GM12872 (cell line): ENCODE results near the gene APRT.

Source experiments
- TF ChIP-seq, protein P1 (sequence below): IDR thresholded peaks from 3 replicates; pipeline ENCODE4 v1.5.1; 2011; ENCODE audit warnings: low read depth, mild to moderate bottlenecking, low read length, moderate library complexity; ENCODE audit not compliant: insufficient read depth

The APRT gene

GRCh38 chr16:88813269-88814143, 1.8 kb upstream of the APRT start:
- TF ChIP-seq, protein P1, sequence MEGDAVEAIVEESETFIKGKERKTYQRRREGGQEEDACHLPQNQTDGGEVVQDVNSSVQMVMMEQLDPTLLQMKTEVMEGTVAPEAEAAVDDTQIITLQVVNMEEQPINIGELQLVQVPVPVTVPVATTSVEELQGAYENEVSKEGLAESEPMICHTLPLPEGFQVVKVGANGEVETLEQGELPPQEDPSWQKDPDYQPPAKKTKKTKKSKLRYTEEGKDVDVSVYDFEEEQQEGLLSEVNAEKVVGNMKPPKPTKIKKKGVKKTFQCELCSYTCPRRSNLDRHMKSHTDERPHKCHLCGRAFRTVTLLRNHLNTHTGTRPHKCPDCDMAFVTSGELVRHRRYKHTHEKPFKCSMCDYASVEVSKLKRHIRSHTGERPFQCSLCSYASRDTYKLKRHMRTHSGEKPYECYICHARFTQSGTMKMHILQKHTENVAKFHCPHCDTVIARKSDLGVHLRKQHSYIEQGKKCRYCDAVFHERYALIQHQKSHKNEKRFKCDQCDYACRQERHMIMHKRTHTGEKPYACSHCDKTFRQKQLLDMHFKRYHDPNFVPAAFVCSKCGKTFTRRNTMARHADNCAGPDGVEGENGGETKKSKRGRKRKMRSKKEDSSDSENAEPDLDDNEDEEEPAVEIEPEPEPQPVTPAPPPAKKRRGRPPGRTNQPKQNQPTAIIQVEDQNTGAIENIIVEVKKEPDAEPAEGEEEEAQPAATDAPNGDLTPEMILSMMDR = no peak

DNA sequence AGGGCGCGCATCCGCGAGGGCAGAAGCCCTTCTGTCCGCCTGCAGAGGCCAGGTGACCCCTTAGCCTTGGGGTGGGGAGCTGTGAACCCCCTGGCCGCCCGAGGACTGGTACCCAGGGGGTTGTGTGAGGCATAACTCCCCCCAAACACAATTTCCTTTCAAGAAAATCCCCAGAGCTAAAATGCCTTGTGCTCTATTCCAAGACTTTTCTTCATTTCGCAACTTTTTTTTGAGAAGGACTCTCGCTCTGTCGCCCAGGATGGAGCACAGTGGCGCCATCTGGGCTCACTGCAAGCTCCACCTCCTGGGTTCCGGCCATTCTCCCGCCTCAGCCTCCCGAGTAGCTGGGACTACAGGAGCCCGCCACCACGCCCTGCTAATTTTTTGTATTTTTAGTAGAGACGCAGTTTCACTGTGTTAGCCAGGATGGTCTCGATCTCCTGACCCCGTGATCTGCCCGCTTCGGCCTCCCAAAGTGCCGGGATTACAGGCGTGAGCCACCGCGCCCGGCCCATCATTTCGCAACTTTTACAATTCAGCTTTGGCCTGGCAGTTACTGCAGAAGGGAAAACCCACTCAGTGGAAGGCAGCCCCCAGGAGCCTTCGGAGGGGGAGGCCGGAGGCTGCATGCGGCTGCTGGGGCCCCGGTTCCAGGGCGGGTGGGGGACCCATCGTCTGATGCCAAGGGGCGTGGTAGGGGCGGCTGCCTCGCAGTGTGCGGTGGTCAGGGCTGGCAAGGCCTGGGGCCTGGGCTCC, 963 bp upstream of the APRT start:
- TF ChIP-seq, protein P1 = no peak

DNA sequence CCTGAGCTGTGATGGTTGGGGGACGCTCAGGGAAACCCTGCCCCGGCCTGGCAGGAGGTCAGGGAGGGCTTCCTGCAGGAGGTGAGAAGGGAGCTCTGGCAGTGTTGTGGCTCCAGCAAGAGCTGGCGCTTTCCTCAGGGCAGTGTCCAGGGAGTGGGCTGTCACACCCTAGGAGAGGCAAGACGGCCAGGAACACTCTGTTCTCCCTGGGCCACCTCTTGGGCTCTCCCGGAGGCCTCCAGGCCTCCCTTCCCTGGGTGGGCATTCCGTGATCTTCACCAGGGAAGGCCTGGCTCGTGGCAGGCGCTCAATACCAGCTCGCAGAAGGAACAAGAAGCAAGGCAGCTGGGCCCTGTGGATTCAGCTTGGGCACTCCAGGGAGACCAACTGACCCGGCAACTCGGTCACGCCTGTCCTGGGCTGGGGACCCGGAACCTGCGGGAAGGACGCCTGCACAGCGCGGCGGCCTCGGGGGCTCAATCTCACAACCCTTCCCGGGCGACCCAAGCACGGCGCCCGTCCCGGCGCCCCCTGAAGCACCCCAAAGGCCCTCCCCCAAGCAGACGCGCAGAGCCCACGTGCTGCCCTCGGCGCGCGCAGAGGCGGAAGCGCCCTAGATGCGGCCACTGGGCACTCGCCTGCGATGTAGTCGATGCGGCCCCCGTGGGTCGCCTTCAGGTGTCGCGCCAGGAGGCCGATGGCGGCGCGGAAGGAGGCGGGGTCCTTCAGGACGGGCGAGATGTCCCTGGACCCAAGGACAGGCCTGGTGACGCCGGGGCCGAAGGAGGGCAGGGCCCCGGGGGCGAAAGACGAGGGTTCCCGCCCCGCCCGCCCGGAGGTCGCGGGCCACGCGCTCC, 588 bp downstream of the APRT start:
- TF ChIP-seq, protein P1 = no peak

DNA sequence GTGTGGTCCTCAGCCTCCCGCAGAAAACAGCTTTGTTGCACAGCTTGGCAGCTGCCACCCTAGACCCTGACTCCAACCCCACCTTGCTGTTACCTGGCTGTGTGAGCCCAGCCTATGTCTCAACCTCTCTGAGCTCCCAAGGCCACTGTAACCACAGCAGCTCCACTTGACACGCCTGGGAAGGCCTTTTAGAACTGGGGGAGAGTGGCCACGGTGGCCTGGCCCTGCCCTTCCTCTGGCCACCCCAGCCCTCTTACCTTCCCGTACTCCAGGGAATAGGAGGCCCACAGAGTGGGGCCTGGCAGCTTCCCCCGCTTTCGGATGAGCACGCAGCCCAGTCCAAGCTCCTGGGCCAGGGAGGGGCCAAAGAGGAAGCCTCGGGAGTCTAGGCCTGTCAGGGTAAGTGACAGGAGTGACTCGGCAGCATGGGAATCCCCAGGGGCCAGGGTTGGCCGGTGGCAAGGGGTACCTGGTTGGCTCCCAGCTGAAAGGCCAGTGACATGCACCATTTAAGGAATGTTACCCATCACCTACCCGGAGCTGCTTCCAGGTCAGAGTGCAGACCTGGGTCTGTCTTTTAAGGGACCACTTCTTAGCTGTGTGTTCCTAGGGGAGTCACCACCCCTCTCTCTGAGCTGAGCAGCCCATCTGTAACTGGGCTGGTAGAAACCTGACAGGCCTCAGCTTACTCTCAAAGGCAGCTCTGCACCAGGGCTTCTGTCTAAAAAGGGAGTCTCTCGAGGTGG, 1.4 kb downstream of the APRT start:
- TF ChIP-seq, protein P1 = no peak

DNA sequence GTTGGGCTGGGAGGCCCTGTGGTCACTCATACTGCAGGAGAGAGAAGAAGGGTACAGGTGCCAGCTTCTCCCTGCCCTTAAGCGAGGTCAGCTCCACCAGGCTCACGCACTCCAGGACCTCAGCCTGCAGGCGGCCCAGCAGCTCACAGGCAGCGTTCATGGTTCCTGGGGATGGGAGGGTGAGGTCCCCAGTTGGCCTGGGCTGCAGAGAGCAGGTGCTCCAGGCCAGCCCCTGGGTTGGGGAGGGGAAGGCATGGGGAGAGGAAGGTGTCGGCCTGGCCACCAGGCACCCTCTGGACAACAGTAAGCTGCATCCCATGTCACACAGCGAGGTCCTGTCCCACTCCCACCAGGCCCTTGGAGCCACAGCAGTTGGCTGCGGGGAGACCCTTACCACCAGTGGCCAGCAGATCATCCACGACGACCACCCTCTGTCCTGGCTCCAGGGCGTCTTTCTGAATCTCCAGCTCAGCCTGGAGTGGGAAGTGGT, 2.0 kb downstream of the APRT start:
- TF ChIP-seq, protein P1 = no peak

GRCh38 chr16:88809068-88809675, 2.6 kb downstream of the APRT start:
- TF ChIP-seq, protein P1 = no peak
